RWPE1 (cell line): ENCODE results near the gene GSK3B.
"Not testable (repeated sequence)": the region's sequence is repeated elsewhere in the genome, so short reads cannot be mapped to it uniquely, and the experiment has no call there.

Source experiments
- CTCF ChIA-PET: fragments of 350-600 bp; sonication (Branson Sonifier 250); formaldehyde crosslinking; extraction: SDS; loops from one replicate; lab custom pipeline; 2021; lab: Yijun Ruan, JAX
- POLR2A ChIA-PET: fragments of 400-600 bp; formaldehyde crosslinking; extraction: SDS; loops from one replicate; lab custom pipeline; 2020; ENCODE audit warnings: antibody characterized with exemption; ENCODE audit not compliant: low non-redundant PET; lab: Yijun Ruan, JAX
- DNase-seq: peaks from one replicate; pipeline ENCODE4 v3.0.0; 2012; ENCODE audit warnings: low spot score
- H3K27ac ChIP-seq: fragments of 450-650 bp; 2 replicates; pipeline ENCODE4 v1.5.1; 2017
- TF ChIP-seq, protein P1 (sequence below): fragments of 450-650 bp; conservative IDR thresholded peaks from 2 replicates; pipeline ENCODE4 v1.5.1; 2017; ENCODE audit warnings: low read depth, mild to moderate bottlenecking

Gene GSK3B

DNA sequence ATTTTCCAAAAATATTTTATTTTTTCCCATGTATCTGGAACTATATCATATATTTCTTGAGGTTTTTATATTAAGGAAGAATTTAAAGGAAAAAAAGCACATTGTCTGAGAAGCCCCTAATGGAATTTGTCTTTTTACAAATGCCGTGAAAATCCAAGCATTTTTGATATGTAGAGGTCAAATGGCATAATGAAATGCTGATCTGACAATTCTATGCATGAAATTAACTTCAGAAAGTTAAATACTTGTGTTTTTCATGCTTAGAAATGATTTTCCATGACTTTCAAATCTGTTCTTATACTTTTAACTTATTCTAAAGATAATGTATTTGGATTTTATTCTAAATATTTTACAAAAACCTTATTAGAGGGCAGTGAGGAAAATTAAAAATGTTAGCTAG, 193.1 kb downstream of the GSK3B start:
- CTCF ChIA-PET, result no interaction called here
- no peak for DNase-seq
- TF ChIP-seq, protein P1, sequence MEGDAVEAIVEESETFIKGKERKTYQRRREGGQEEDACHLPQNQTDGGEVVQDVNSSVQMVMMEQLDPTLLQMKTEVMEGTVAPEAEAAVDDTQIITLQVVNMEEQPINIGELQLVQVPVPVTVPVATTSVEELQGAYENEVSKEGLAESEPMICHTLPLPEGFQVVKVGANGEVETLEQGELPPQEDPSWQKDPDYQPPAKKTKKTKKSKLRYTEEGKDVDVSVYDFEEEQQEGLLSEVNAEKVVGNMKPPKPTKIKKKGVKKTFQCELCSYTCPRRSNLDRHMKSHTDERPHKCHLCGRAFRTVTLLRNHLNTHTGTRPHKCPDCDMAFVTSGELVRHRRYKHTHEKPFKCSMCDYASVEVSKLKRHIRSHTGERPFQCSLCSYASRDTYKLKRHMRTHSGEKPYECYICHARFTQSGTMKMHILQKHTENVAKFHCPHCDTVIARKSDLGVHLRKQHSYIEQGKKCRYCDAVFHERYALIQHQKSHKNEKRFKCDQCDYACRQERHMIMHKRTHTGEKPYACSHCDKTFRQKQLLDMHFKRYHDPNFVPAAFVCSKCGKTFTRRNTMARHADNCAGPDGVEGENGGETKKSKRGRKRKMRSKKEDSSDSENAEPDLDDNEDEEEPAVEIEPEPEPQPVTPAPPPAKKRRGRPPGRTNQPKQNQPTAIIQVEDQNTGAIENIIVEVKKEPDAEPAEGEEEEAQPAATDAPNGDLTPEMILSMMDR, result no peak
- H3K27ac ChIP-seq, result no peak overlapping the region
- POLR2A ChIA-PET, result no interaction called here

DNA sequence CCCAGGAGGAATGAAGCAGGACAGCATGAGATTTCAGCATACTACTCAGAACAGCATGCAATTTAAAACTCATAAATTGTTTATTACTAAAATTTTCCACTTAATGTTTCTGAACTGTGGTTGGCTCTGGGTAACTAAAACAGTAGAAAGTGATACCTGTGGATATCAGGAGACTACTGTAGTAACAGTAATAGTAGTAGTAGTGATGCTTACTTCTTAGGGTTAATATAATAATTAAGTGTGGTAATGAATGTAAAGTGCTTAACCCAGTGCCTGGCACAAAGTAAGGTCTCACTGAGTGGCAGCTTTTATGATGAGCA, 195.1 kb downstream of the GSK3B start:
- no peak overlapping the region for H3K27ac ChIP-seq
- no peak for DNase-seq
- ChIA-PET POLR2A (no interaction called here), CTCF (no interaction called here)
- TF ChIP-seq, protein P1, result no peak

DNA sequence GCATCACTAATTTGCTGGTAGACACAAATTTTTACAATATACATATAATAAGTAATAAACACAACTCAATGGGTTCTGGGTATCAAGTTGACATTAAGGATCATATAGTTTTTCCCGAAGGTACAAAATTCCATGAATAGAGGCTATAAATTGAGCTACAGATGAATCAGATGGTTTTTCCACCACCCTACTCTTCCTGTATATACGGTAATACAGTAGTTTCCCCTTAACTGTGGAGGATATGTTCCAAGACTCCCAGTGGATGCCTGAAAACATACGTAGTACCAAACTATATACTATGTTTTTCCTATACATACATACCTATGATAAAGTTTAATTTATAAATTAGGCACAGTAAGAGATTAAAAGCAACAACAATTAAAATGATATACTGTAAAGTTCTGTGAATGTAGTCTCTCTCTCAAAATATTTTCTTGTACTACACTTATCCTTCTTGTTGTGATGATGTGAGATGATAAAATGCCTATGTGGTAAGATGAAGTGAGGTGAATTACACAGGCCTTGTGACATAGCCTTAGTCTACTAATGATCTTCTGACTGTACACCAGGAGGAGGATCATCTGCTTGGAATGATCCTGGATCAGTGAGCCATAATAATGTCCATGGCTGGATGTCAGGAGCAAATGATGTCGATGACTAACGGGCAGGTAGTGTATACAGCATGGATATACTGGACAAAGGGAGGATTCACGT, 195.6 kb downstream of the GSK3B start:
- CTCF ChIA-PET, result no interaction called here
- POLR2A ChIA-PET, result no interaction called here
- TF ChIP-seq, protein P1, result no peak
- no peak for DNase-seq
- no peak overlapping the region for H3K27ac ChIP-seq

DNA sequence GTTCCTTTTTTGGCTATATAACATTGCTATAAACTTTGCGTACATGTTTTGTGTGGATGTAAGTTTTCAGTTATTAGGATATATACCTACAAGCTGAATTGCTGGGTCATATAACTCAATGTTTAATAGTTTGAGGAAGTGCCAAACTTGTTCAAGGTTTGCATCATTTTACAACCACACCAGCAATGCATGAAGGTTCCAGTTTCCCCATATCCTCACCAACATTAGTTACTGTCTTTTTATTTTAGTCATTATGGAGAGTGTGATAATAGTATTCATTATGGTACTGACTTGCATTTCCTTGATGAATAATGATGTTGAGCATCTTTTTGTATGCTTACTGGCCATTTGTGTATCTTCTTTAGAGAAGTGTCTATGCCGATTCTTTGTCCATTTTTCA, 200.1 kb downstream of the GSK3B start:
- ChIA-PET POLR2A (no interaction called here), CTCF (no interaction called here)
- DNase-seq, result no peak
- H3K27ac ChIP-seq, result no peak overlapping the region
- TF ChIP-seq, protein P1, result no peak

DNA sequence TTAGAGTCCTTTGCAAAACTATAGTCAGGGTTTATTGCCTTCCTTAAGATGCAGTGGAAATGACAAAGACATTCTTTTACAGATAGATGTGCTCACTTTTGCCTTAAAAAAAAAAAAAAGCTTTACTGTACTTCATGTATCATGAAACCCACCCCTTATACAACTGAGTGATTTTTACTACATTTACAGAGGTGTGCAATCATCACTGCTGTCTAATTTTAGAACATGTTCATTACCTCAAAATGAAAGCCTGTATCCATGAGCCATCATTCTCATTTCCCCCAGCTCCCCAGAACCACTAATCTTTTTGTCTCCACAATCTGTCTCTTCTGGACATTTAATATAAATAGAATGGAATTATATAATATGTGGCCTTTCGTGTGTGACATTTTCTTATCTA, 200.5 kb downstream of the GSK3B start:
- H3K27ac ChIP-seq, result no peak overlapping the region
- ChIA-PET CTCF (interaction anchor here (0.6 kb wide), 1 partner anchor 59 kb away, joined by 3 read pairs; no protein-coding TSS in a partner anchor), POLR2A (no interaction called here)
- DNase-seq, result no peak
- TF ChIP-seq, protein P1, result no peak

DNA sequence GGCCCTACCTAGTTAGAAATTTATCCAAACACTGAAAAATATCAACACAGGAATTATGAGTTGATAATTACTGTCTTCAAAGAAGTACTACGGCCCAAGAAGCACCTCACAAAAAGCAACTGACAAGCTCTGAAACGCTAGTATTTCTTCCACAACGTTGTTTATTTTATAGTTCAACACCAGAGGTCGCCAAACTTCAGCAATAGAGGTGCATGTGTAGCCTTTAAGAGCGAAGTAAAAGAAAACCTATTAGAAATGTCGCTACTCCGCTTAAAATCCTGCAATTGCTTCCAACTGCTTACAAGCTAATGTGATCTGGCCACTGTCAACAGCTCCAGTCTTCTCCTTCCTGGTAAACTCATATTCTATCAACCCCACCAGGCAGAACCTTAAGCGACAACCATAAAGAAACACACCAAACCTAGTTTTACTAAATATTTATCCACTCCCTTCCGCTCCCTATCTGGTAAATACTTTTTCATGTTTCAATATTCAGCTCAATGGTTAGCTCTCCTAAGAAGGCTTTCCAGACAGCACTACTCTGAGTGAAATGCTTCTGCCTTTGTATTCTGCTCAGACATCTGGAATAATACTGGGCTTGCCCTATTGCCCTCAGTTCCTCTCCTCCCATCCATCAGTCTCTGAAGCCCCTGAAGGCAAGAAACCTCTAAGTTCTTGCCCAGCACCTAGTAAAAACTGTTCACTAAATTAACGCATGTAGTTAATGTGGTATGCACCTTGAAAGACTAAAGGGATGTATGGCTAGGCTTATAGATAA, 202.1 kb downstream of the GSK3B start:
- ChIA-PET POLR2A (no interaction called here), CTCF (interaction anchor here (0.6 to 0.7 kb wide), 2 partner anchors 64 to 236 kb away, joined by 3 to 5 read pairs; no protein-coding TSS in a partner anchor)
- DNase-seq, result peak; percentile 8
- no peak overlapping the region for H3K27ac ChIP-seq
- TF ChIP-seq, protein P1, result peak; percentile 57

DNA sequence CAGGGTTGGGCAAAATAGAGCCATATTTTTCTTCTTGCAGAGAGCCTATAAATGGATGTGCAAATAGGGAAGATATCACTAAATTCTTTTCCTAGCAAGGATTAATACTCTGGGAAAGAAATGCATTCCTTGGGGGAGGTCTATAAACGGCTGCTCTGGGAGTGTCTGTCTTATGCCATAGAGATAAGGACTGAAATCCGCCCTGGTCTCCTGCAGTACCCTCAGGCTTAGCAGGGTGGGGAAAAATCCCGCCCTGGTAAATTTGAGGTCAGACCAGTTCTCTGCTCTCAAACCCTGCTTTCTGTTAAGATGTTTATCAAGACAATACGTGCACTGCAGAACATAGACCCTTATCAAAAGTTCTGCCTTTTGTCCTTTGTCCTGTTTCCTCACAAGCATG, 205.6 kb downstream of the GSK3B start:
- H3K27ac ChIP-seq, CTCF ChIA-PET, DNase-seq, POLR2A ChIA-PET: not testable (repeated sequence)
